H9 (cell line): ENCODE results near the gene VSX1. TPM values are rescaled to one million over a fixed set of nuclear protein-coding genes. Genes with fewer than 3 reads are reported as not detected.
A peak's percentile ranks its signal among the peaks of the same experiment; 100 is the strongest.

ENCODE experiments used
- DNase-seq: peaks from one replicate; pipeline ENCODE4 v3.0.0-alpha.2; 2017
- H2AFZ ChIP-seq: one replicate; pipeline ENCODE4 v1.6.1; 2013; ENCODE audit warnings: mild to moderate bottlenecking, low read length, control low read depth, moderate library complexity
- H2AK5ac ChIP-seq: 2 replicates; pipeline ENCODE4 v1.6.1; 2013; ENCODE audit warnings: low read length, control low read depth, mixed read lengths; ENCODE audit not compliant: insufficient read length
- H2BK120ac ChIP-seq: one replicate; pipeline ENCODE4 v1.6.1; 2013; ENCODE audit warnings: low read depth, mild to moderate bottlenecking, low read length, control low read depth, inconsistent platforms; ENCODE audit not compliant: poor library complexity, severe bottlenecking
- H2BK12ac ChIP-seq: 2 replicates; pipeline ENCODE4 v1.6.1; 2013; ENCODE audit warnings: low read length, control low read depth, mixed read lengths, low read depth; ENCODE audit not compliant: insufficient read length
- H2BK15ac ChIP-seq: 2 replicates; pipeline ENCODE4 v1.6.1; 2013; ENCODE audit warnings: low read depth, low read length, control low read depth
- H2BK20ac ChIP-seq: one replicate; pipeline ENCODE4 v1.6.1; 2013; ENCODE audit warnings: low read depth, mild to moderate bottlenecking, low read length, control low read depth, inconsistent platforms; ENCODE audit not compliant: poor library complexity, severe bottlenecking
- H2BK5ac ChIP-seq: 2 replicates; pipeline ENCODE4 v1.6.1; 2013; ENCODE audit warnings: low read length, control low read depth, mixed read lengths; ENCODE audit not compliant: insufficient read length
- H3K14ac ChIP-seq: 2 replicates; pipeline ENCODE4 v1.6.1; 2013; ENCODE audit warnings: low read length, control low read depth; ENCODE audit not compliant: insufficient read depth
- H3K18ac ChIP-seq: 2 replicates; pipeline ENCODE4 v1.6.1; 2013; ENCODE audit warnings: low read depth, mild to moderate bottlenecking, mixed read lengths, low read length, control low read depth; ENCODE audit not compliant: insufficient read length
- H3K23ac ChIP-seq: 2 replicates; pipeline ENCODE4 v1.6.1; 2013; ENCODE audit warnings: low read length, control low read depth, mixed read lengths, low read depth; ENCODE audit not compliant: insufficient read length
- H3K23me2 ChIP-seq: 2 replicates; pipeline ENCODE4 v1.6.1; 2013; ENCODE audit warnings: low read depth, mild to moderate bottlenecking, mixed read lengths, low read length, control low read depth; ENCODE audit not compliant: insufficient read length, poor library complexity, severe bottlenecking
- H3K27ac ChIP-seq: 2 replicates; pipeline ENCODE4 v1.5.1; 2013; ENCODE audit warnings: low read length, control low read depth, mixed read lengths, low read depth; ENCODE audit not compliant: insufficient read length
- H3K27me3 ChIP-seq: 2 replicates; pipeline ENCODE4 v1.6.1; 2013; ENCODE audit warnings: low read length, control low read depth, inconsistent platforms; ENCODE audit not compliant: insufficient read depth
- H3K4ac ChIP-seq: 2 replicates; pipeline ENCODE4 v1.6.1; 2013; ENCODE audit warnings: low read depth, mild to moderate bottlenecking, control low read depth, inconsistent platforms, low read length, moderate library complexity
- H3K4me1 ChIP-seq: 2 replicates; pipeline ENCODE4 v1.6.1; 2013; ENCODE audit warnings: low read length, control low read depth, inconsistent platforms; ENCODE audit not compliant: insufficient read depth
- H3K4me2 ChIP-seq: 2 replicates; pipeline ENCODE4 v1.6.1; 2013; ENCODE audit warnings: low read length, control low read depth, mixed read lengths; ENCODE audit not compliant: insufficient read length, insufficient read depth
- H3K56ac ChIP-seq: 2 replicates; pipeline ENCODE4 v1.6.1; 2013; ENCODE audit warnings: low read depth, mild to moderate bottlenecking, mixed read lengths, low read length, control low read depth; ENCODE audit not compliant: insufficient read length
- H3K79me1 ChIP-seq: 2 replicates; pipeline ENCODE4 v1.6.1; 2013; ENCODE audit warnings: low read depth, mild to moderate bottlenecking, moderate library complexity, low read length, control low read depth, inconsistent platforms; ENCODE audit not compliant: insufficient read depth, poor library complexity, severe bottlenecking
- H3K79me2 ChIP-seq: 2 replicates; pipeline ENCODE4 v1.6.1; 2013; ENCODE audit warnings: low read length, control low read depth, inconsistent platforms; ENCODE audit not compliant: insufficient read depth
- H3K9ac ChIP-seq: 2 replicates; pipeline ENCODE4 v1.6.1; 2013; ENCODE audit warnings: low read length, control low read depth, mixed read lengths; ENCODE audit not compliant: insufficient read length; ENCODE audit errors: extremely low read depth
- H3K9me3 ChIP-seq: one replicate; pipeline ENCODE4 v1.6.1; 2013; ENCODE audit warnings: low read depth, low read length, inconsistent platforms; ENCODE audit not compliant: control insufficient read depth
- H3T11ph ChIP-seq: one replicate; pipeline ENCODE4 v1.6.1; 2013; ENCODE audit warnings: mild to moderate bottlenecking, low read length, control low read depth, inconsistent platforms
- H4K20me1 ChIP-seq: one replicate; pipeline ENCODE4 v1.6.1; 2013; ENCODE audit not compliant: control insufficient read depth, insufficient read length, insufficient read depth
- H4K5ac ChIP-seq: 2 replicates; pipeline ENCODE4 v1.6.1; 2013; ENCODE audit warnings: low read depth, mild to moderate bottlenecking, mixed read lengths, low read length, control low read depth; ENCODE audit not compliant: insufficient read length
- H4K8ac ChIP-seq: replicated peaks from 2 replicates; pipeline ENCODE4 v1.6.1; 2013; ENCODE audit warnings: low read length, control low read depth, mixed read lengths, low read depth; ENCODE audit not compliant: insufficient read length
- H4K91ac ChIP-seq: 2 replicates; pipeline ENCODE4 v1.6.1; 2013; ENCODE audit warnings: low read depth, mild to moderate bottlenecking, moderate library complexity, mixed read lengths, low read length, control low read depth; ENCODE audit not compliant: insufficient read length
- H3K27ac Mint-ChIP-seq, 3 experiments: 2 replicates in 2 of 3; 3 replicates in 1 of 3; pipeline ENCODE4 v1.8.0; 2020 to 2021; ENCODE audit warnings: mixed read lengths in 3 of 3, mild to moderate bottlenecking in 1 of 3, moderate library complexity in 1 of 3
- H3K27me3 Mint-ChIP-seq: 2 replicates; pipeline ENCODE4 v1.8.0; 2021; ENCODE audit warnings: low read depth, mild to moderate bottlenecking, moderate library complexity, mixed read lengths
- H3K36me3 Mint-ChIP-seq, 3 experiments: 2 replicates in 2 of 3; 3 replicates in 1 of 3; pipeline ENCODE4 v1.8.0; 2020 to 2021; ENCODE audit warnings: low read depth in 3 of 3, mixed read lengths in 3 of 3; ENCODE audit not compliant: insufficient read depth in 1 of 3
- H3K4me1 Mint-ChIP-seq, 2 experiments: 2 replicates each; pipeline ENCODE4 v1.8.0; 2020; ENCODE audit warnings: mixed read lengths in 2 of 2
- H3K4me3 Mint-ChIP-seq, 2 experiments: 2 replicates in 1 of 2; 3 replicates in 1 of 2; pipeline ENCODE4 v1.8.0; 2020 to 2021; ENCODE audit warnings: mild to moderate bottlenecking in 2 of 2, mixed read lengths in 2 of 2, moderate library complexity in 1 of 2
- H3K9me3 Mint-ChIP-seq, 2 experiments: 2 replicates in 1 of 2; 3 replicates in 1 of 2; pipeline ENCODE4 v1.8.0; 2020; ENCODE audit warnings: mild to moderate bottlenecking in 2 of 2, mixed read lengths in 2 of 2, moderate library complexity in 1 of 2
- WGBS: extraction: QIAGEN DNeasy Blood & Tissue Kit; methylation state at CpG from one replicate; pipeline ENCODE4 v1.1.7; 2013; ENCODE audit warnings: missing lambda C conversion rate, low lambda C conversion rate, mixed read lengths; ENCODE audit not compliant: insufficient read length; ENCODE audit errors: extremely low coverage; 5-methylcytosine and 5-hydroxymethylcytosine counted together
- long read RNA-seq: library from polyadenylated mRNA; unstranded; transcript quantifications from one replicate; pipeline ENCODE4 v2.0.0, GENCODE V29; 2020
- total RNA-seq: library from RNA; stranded (reverse); gene quantifications from 2 replicates; pipeline ENCODE4 v1.2.1, GENCODE V29; 2021
- TF ChIP-seq, protein P1 (sequence below): fragments of 200-600 bp; sonication (generic); conservative IDR thresholded peaks from 3 replicates; pipeline ENCODE4 v1.8.0; 2021; ENCODE audit warnings: antibody characterized with exemption, mild to moderate bottlenecking

VSX1 gene
- not detected in 2 replicates for total RNA-seq
- long read RNA-seq = 0 reads

DNA sequence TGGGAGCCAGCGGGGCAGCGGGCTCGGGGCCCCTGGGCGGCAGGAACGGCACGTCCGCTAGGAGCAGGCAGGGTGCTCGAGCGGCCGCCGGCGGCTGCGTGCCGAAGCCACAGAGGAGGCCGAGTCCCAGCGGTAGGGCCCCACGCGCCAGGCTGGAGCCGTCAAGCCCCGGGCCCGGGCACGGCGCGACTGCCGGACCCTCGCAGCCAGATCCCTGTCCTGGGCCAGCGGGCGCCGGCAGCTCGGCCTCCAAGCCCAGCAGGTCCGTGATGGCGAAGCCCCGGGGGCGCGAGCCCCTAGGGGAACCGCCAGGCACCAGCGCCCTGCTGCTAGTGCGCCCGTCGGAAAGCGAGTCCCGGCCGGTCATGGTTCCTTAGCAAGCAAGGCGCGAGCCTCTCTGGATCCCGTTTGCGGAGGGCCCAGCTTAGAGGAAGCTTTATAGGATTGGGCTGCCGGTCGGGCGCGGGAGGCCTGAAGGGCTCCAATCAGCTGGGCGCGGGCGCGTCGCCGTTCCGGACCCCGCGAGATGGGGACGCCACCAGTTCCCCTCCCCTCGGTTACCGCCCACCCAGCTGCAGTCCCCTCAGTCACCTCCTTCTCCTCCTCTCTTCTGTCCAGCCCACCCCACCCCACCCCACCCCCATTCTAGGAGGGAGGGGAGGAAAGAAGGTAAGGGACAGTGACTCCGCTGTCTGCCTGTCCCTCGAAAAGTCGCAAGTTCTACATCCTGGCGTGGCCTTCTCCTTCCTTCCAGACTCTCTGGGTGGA lies at the start of gene VSX1:
Gene VSX1, minus strand, starts transcription at position 412 of the 768 bp plus-strand sequence. Its CDS starts 45 bp downstream, at position 367.
- Histone ChIP-seq H2BK120ac (no peak within 1 kb of the TSS), H3K4ac (no peak within 1 kb of the TSS), H2AFZ (no peak within 1 kb of the TSS), H3K14ac (no peak within 1 kb of the TSS), H3K27me3 (peaks cover 71% of the 10 kb centered on the region), H2AK5ac (no peak within 1 kb of the TSS), H3K18ac (no peak within 1 kb of the TSS), H4K20me1 (no peaks in the 10 kb centered on the region), H3K9me3 (no peaks in the 10 kb centered on the region), H3K27ac (no peak within 1 kb of the TSS), H3K4me1 (no peaks in the 10 kb centered on the region), H4K91ac (no peak within 1 kb of the TSS), H2BK12ac (no peak within 1 kb of the TSS), H3K9ac (no peak within 1 kb of the TSS), H3K79me1 (no peaks in the 10 kb centered on the region), H3K23ac (no peak within 1 kb of the TSS), H3K23me2 (peaks cover 14% of the 10 kb centered on the region), H2BK20ac (no peak within 1 kb of the TSS), H4K8ac (no peak within 1 kb of the TSS), H3K4me2 (peak within 1 kb of the TSS; percentile 76), H4K5ac (no peak within 1 kb of the TSS), H2BK5ac (no peak within 1 kb of the TSS), H2BK15ac (no peak within 1 kb of the TSS), H3K79me2 (no peaks in the 10 kb centered on the region), H3T11ph (no peak within 1 kb of the TSS), H3K56ac (no peak within 1 kb of the TSS)
- TF ChIP-seq, protein P1, sequence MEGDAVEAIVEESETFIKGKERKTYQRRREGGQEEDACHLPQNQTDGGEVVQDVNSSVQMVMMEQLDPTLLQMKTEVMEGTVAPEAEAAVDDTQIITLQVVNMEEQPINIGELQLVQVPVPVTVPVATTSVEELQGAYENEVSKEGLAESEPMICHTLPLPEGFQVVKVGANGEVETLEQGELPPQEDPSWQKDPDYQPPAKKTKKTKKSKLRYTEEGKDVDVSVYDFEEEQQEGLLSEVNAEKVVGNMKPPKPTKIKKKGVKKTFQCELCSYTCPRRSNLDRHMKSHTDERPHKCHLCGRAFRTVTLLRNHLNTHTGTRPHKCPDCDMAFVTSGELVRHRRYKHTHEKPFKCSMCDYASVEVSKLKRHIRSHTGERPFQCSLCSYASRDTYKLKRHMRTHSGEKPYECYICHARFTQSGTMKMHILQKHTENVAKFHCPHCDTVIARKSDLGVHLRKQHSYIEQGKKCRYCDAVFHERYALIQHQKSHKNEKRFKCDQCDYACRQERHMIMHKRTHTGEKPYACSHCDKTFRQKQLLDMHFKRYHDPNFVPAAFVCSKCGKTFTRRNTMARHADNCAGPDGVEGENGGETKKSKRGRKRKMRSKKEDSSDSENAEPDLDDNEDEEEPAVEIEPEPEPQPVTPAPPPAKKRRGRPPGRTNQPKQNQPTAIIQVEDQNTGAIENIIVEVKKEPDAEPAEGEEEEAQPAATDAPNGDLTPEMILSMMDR = no peak
- peak; percentile 42 for DNase-seq
- no CpG with 5 or more reads among the region's 67 CpGs for WGBS
- no peak within 1 kb of the TSS for H3K27ac Mint-ChIP-seq
- peaks cover 98% of the 10 kb centered on the region for H3K27me3 Mint-ChIP-seq
- H3K4me1 Mint-ChIP-seq = peaks cover 25 to 28% of the 10 kb centered on the region in 2 experiments
- H3K4me3 Mint-ChIP-seq = peak within 1 kb of the TSS; percentile 66 to 76
- peaks cover 2 to 8% of the 10 kb centered on the region in 2 experiments; a peak in 2 of 5 replicates for H3K9me3 Mint-ChIP-seq
- no peaks in the 10 kb centered on the region; a peak in 1 of 7 replicates for H3K36me3 Mint-ChIP-seq
